H9 (cell line): ENCODE measurements around the gene HOATZ. TPM values are rescaled to one million over a fixed set of nuclear protein-coding genes. Genes with fewer than 3 reads are reported as not detected.

Source experiments
- DNase-seq: peaks from one replicate; pipeline ENCODE4 v3.0.0-alpha.2; 2017
- H2AFZ ChIP-seq: one replicate; pipeline ENCODE4 v1.6.1; 2013; ENCODE audit warnings: mild to moderate bottlenecking, low read length, control low read depth, moderate library complexity
- H2AK5ac ChIP-seq: 2 replicates; pipeline ENCODE4 v1.6.1; 2013; ENCODE audit warnings: low read length, control low read depth, mixed read lengths; ENCODE audit not compliant: insufficient read length
- H2BK120ac ChIP-seq: one replicate; pipeline ENCODE4 v1.6.1; 2013; ENCODE audit warnings: low read depth, mild to moderate bottlenecking, low read length, control low read depth, inconsistent platforms; ENCODE audit not compliant: poor library complexity, severe bottlenecking
- H2BK12ac ChIP-seq: 2 replicates; pipeline ENCODE4 v1.6.1; 2013; ENCODE audit warnings: low read length, control low read depth, mixed read lengths, low read depth; ENCODE audit not compliant: insufficient read length
- H2BK15ac ChIP-seq: 2 replicates; pipeline ENCODE4 v1.6.1; 2013; ENCODE audit warnings: low read depth, low read length, control low read depth
- H2BK20ac ChIP-seq: one replicate; pipeline ENCODE4 v1.6.1; 2013; ENCODE audit warnings: low read depth, mild to moderate bottlenecking, low read length, control low read depth, inconsistent platforms; ENCODE audit not compliant: poor library complexity, severe bottlenecking
- H2BK5ac ChIP-seq: 2 replicates; pipeline ENCODE4 v1.6.1; 2013; ENCODE audit warnings: low read length, control low read depth, mixed read lengths; ENCODE audit not compliant: insufficient read length
- H3K14ac ChIP-seq: 2 replicates; pipeline ENCODE4 v1.6.1; 2013; ENCODE audit warnings: low read length, control low read depth; ENCODE audit not compliant: insufficient read depth
- H3K18ac ChIP-seq: 2 replicates; pipeline ENCODE4 v1.6.1; 2013; ENCODE audit warnings: low read depth, mild to moderate bottlenecking, mixed read lengths, low read length, control low read depth; ENCODE audit not compliant: insufficient read length
- H3K23ac ChIP-seq: 2 replicates; pipeline ENCODE4 v1.6.1; 2013; ENCODE audit warnings: low read length, control low read depth, mixed read lengths, low read depth; ENCODE audit not compliant: insufficient read length
- H3K23me2 ChIP-seq: 2 replicates; pipeline ENCODE4 v1.6.1; 2013; ENCODE audit warnings: low read depth, mild to moderate bottlenecking, mixed read lengths, low read length, control low read depth; ENCODE audit not compliant: insufficient read length, poor library complexity, severe bottlenecking
- H3K27ac ChIP-seq: 2 replicates; pipeline ENCODE4 v1.5.1; 2013; ENCODE audit warnings: low read length, control low read depth, mixed read lengths, low read depth; ENCODE audit not compliant: insufficient read length
- H3K27me3 ChIP-seq: 2 replicates; pipeline ENCODE4 v1.6.1; 2013; ENCODE audit warnings: low read length, control low read depth, inconsistent platforms; ENCODE audit not compliant: insufficient read depth
- H3K4ac ChIP-seq: 2 replicates; pipeline ENCODE4 v1.6.1; 2013; ENCODE audit warnings: low read depth, mild to moderate bottlenecking, control low read depth, inconsistent platforms, low read length, moderate library complexity
- H3K4me1 ChIP-seq: 2 replicates; pipeline ENCODE4 v1.6.1; 2013; ENCODE audit warnings: low read length, control low read depth, inconsistent platforms; ENCODE audit not compliant: insufficient read depth
- H3K4me2 ChIP-seq: 2 replicates; pipeline ENCODE4 v1.6.1; 2013; ENCODE audit warnings: low read length, control low read depth, mixed read lengths; ENCODE audit not compliant: insufficient read length, insufficient read depth
- H3K56ac ChIP-seq: 2 replicates; pipeline ENCODE4 v1.6.1; 2013; ENCODE audit warnings: low read depth, mild to moderate bottlenecking, mixed read lengths, low read length, control low read depth; ENCODE audit not compliant: insufficient read length
- H3K79me1 ChIP-seq: 2 replicates; pipeline ENCODE4 v1.6.1; 2013; ENCODE audit warnings: low read depth, mild to moderate bottlenecking, moderate library complexity, low read length, control low read depth, inconsistent platforms; ENCODE audit not compliant: insufficient read depth, poor library complexity, severe bottlenecking
- H3K79me2 ChIP-seq: 2 replicates; pipeline ENCODE4 v1.6.1; 2013; ENCODE audit warnings: low read length, control low read depth, inconsistent platforms; ENCODE audit not compliant: insufficient read depth
- H3K9ac ChIP-seq: 2 replicates; pipeline ENCODE4 v1.6.1; 2013; ENCODE audit warnings: low read length, control low read depth, mixed read lengths; ENCODE audit not compliant: insufficient read length; ENCODE audit errors: extremely low read depth
- H3K9me3 ChIP-seq: one replicate; pipeline ENCODE4 v1.6.1; 2013; ENCODE audit warnings: low read depth, low read length, inconsistent platforms; ENCODE audit not compliant: control insufficient read depth
- H3T11ph ChIP-seq: one replicate; pipeline ENCODE4 v1.6.1; 2013; ENCODE audit warnings: mild to moderate bottlenecking, low read length, control low read depth, inconsistent platforms
- H4K20me1 ChIP-seq: one replicate; pipeline ENCODE4 v1.6.1; 2013; ENCODE audit not compliant: control insufficient read depth, insufficient read length, insufficient read depth
- H4K5ac ChIP-seq: 2 replicates; pipeline ENCODE4 v1.6.1; 2013; ENCODE audit warnings: low read depth, mild to moderate bottlenecking, mixed read lengths, low read length, control low read depth; ENCODE audit not compliant: insufficient read length
- H4K8ac ChIP-seq: replicated peaks from 2 replicates; pipeline ENCODE4 v1.6.1; 2013; ENCODE audit warnings: low read length, control low read depth, mixed read lengths, low read depth; ENCODE audit not compliant: insufficient read length
- H4K91ac ChIP-seq: 2 replicates; pipeline ENCODE4 v1.6.1; 2013; ENCODE audit warnings: low read depth, mild to moderate bottlenecking, moderate library complexity, mixed read lengths, low read length, control low read depth; ENCODE audit not compliant: insufficient read length
- H3K27ac Mint-ChIP-seq, 3 experiments: 2 replicates in 2 of 3; 3 replicates in 1 of 3; pipeline ENCODE4 v1.8.0; 2020 to 2021; ENCODE audit warnings: mixed read lengths in 3 of 3, mild to moderate bottlenecking in 1 of 3, moderate library complexity in 1 of 3
- H3K27me3 Mint-ChIP-seq: 2 replicates; pipeline ENCODE4 v1.8.0; 2021; ENCODE audit warnings: low read depth, mild to moderate bottlenecking, moderate library complexity, mixed read lengths
- H3K36me3 Mint-ChIP-seq, 3 experiments: 2 replicates in 2 of 3; 3 replicates in 1 of 3; pipeline ENCODE4 v1.8.0; 2020 to 2021; ENCODE audit warnings: low read depth in 3 of 3, mixed read lengths in 3 of 3; ENCODE audit not compliant: insufficient read depth in 1 of 3
- H3K4me1 Mint-ChIP-seq, 2 experiments: 2 replicates each; pipeline ENCODE4 v1.8.0; 2020; ENCODE audit warnings: mixed read lengths in 2 of 2
- H3K4me3 Mint-ChIP-seq, 2 experiments: 2 replicates in 1 of 2; 3 replicates in 1 of 2; pipeline ENCODE4 v1.8.0; 2020 to 2021; ENCODE audit warnings: mild to moderate bottlenecking in 2 of 2, mixed read lengths in 2 of 2, moderate library complexity in 1 of 2
- H3K9me3 Mint-ChIP-seq, 2 experiments: 2 replicates in 1 of 2; 3 replicates in 1 of 2; pipeline ENCODE4 v1.8.0; 2020; ENCODE audit warnings: mild to moderate bottlenecking in 2 of 2, mixed read lengths in 2 of 2, moderate library complexity in 1 of 2
- CTCF ChIP-seq: fragments of 200-600 bp; sonication (generic); conservative IDR thresholded peaks from 3 replicates; pipeline ENCODE4 v1.8.0; 2021; ENCODE audit warnings: antibody characterized with exemption, mild to moderate bottlenecking
- WGBS: extraction: QIAGEN DNeasy Blood & Tissue Kit; methylation state at CpG from one replicate; pipeline ENCODE4 v1.1.7; 2013; ENCODE audit warnings: missing lambda C conversion rate, low lambda C conversion rate, mixed read lengths; ENCODE audit not compliant: insufficient read length; ENCODE audit errors: extremely low coverage; 5-methylcytosine and 5-hydroxymethylcytosine counted together
- total RNA-seq: library from RNA; stranded (reverse); gene quantifications from 2 replicates; pipeline ENCODE4 v1.2.1, GENCODE V29; 2021

HOATZ gene
- total RNA-seq, 1 experiment from 2014 or later: not detected

DNA sequence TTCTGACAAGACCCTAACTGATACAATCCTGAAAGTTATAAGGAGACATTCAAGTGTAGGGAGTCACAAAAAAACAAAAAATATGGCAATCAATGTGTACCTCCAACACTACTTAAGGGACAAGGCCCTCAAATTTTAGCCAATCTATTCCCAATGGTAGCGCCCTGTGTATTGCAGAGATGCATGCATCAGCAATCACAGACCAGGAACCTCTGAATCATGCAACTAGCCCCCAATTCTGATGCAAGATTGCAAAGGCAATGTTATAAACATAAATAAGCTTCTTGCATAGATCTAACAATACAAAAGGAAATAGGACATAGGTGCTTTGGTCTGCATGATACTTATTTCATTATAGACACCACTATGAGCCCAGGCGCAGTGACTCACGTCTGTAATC is 58.0 kb downstream of the HOATZ start:
- Histone ChIP-seq H2AFZ (no peak overlapping the region), H3K4ac (no peak overlapping the region), H3K9me3 (no peaks in the 10 kb centered on the region), H2BK5ac (no peak overlapping the region), H3K4me2 (no peak overlapping the region), H2BK12ac (no peak overlapping the region), H2BK120ac (no peak overlapping the region), H3K79me2 (no peaks in the 10 kb centered on the region), H3K18ac (no peak overlapping the region), H3K23ac (no peak overlapping the region), H3K27ac (no peak overlapping the region), H4K5ac (no peak overlapping the region), H2AK5ac (no peak overlapping the region), H3K9ac (no peak overlapping the region), H3K14ac (no peak overlapping the region), H4K91ac (no peak overlapping the region), H3K56ac (no peak overlapping the region), H3K4me1 (no peaks in the 10 kb centered on the region), H4K20me1 (no peaks in the 10 kb centered on the region), H3K27me3 (no peaks in the 10 kb centered on the region), H2BK20ac (no peak overlapping the region), H4K8ac (no peak overlapping the region), H3T11ph (no peak overlapping the region), H3K79me1 (no peaks in the 10 kb centered on the region), H2BK15ac (no peak overlapping the region), H3K23me2 (no peaks in the 10 kb centered on the region)
- no peak for TF ChIP-seq CTCF
- no peak overlapping the region for H3K4me3 Mint-ChIP-seq
- H3K9me3 Mint-ChIP-seq: no peaks in the 10 kb centered on the region
- no peak for DNase-seq
- no peaks in the 10 kb centered on the region for H3K27me3 Mint-ChIP-seq
- H3K4me1 Mint-ChIP-seq: peaks cover 3 to 4% of the 10 kb centered on the region in 2 experiments
- H3K27ac Mint-ChIP-seq: no peak overlapping the region
- no peaks in the 10 kb centered on the region for H3K36me3 Mint-ChIP-seq
- WGBS: no CpG with 5 or more reads among the region's 3 CpGs
